ENCODE results near the gene TMEM200B.

GRCh38 chr1:29082519-29082918 lies 41.2 kb downstream of the TMEM200B start:
- TF ChIP-seq CTCF (conservative IDR thresholded peaks at IDR 0.05 in 1 of 2, IDR thresholded peaks at IDR 0.05 in 1 of 2; ENCODE audit: low read depth in 1 of 2, low read length in 2 of 2) = no peak
- no peak for TF ChIP-seq EZH2 (IDR thresholded peaks at IDR 0.05; ENCODE audit: low read length, missing control alignments)

All from fibroblast of lung (primary cell).